ENCODE results near the gene UBXN6.

The UBXN6 gene, protein sequence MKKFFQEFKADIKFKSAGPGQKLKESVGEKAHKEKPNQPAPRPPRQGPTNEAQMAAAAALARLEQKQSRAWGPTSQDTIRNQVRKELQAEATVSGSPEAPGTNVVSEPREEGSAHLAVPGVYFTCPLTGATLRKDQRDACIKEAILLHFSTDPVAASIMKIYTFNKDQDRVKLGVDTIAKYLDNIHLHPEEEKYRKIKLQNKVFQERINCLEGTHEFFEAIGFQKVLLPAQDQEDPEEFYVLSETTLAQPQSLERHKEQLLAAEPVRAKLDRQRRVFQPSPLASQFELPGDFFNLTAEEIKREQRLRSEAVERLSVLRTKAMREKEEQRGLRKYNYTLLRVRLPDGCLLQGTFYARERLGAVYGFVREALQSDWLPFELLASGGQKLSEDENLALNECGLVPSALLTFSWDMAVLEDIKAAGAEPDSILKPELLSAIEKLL

DNA sequence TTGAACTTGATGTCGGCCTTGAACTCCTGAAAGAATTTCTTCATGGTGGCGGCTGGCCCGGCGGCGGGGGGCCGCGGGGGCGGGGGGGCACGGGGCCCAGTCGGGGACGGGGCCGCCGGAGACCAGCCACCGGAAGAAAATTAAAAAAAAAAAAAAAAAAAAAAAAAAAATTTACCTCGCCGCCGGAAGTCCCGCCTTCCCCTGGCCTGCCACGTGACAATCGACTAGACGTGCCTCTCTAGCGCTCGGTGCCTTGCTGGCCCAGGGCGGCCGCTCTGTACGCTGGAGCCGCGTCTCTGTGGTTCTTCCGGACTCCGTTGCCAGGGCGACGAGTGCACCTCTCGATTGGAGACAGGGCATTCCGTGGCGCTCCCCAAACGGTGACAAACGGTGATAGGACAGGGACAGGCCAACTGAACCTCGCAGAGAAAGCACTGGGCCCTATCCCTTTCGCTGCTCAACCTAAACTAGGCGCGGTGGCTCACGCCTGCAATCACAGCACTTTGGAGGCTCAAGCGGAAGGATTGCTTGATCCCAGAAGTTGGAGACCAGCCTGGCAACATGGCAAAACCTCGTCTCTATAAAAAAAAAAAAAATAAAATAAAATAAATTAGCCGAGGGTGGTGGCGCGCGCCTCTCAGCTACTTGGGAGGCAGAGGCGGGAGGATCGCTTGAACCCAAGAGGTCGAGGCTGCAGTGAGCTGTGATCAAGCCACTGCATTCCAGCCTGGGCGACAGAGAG is at the start of gene UBXN6:
Gene UBXN6 (minus strand): TSS at position 141 of the 742 bp plus-strand sequence. CDS start 97 bp downstream, at position 44.
- peak; percentile 91 for DNase-seq (ENCODE audit: low read depth)

- no peak for DNase-seq (ENCODE audit: low read depth)
Observed at GRCh38 chr19:4507150-4507452, 49.5 kb upstream of the UBXN6 start.

- peak; percentile 49 for DNase-seq (ENCODE audit: low read depth)
Observed at GRCh38 chr19:4506449-4507149, 49.0 kb upstream of the UBXN6 start.

DNA sequence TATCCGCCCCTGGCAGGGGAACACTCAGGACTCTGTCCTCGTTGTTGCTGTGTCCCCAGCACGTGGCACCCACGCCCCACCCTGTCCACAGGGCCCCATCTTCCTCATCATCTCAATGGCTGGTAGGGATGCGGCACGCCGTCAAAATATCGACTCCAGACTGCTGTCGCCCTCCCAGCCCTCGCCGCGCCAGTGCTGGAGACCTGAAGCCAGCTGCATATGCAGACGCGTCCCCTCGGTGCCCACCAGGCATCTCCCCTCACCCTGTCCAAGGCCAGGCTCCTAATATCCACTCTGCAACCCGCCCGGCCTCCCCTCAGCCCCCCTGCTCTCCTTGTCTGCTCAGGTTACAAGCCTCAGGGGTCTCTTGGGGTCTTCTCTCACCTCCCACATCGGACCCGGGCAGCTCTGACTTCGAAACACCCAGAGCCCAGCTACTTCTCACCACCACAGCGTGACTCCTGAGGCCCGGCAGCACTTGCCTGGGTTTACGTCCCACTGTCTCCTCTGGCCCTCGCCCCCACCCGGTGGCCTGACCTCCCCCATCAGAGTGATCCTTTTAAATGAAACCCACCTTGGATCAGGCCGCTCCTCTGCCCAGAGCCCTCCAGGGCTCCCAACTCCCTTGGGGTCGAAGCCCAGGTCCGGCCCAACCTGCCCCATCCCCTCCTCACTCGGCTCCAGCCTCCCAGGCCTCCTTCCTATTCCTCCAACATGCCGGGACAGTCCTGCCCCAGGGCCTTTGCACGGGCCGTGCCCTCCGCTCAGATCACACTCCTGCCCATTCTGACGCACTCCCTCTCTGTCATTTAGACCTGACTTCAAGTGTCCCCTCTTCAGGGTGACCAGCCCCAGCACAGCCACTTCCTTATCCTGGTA is 48.2 kb upstream of the UBXN6 start:
- DNase-seq (ENCODE audit: low read depth) = no peak

GRCh38 chr19:4504891-4505569 is 47.4 kb upstream of the UBXN6 start:
- DNase-seq (ENCODE audit: low read depth) = no peak

- no peak for DNase-seq (ENCODE audit: low read depth)
Observed at GRCh38 chr19:4504297-4504701, 46.7 kb upstream of the UBXN6 start.

DNA sequence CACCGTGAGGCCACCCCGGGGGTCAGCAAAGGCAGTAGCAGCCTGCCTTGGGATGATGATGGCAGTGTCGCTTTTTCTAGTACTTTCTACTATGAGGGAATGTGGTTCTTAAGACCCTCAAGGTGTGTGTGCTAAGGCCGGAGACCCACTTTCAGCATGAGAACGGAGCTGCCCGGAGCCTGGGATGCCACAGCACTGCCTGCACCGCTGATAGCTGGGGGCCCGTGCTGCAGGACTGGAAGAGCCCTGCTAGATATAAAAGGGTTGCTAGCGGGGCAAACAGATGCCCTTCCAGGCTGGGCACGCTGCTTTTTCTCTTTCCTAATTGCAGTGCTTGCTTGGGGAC is 46.2 kb upstream of the UBXN6 start:
- no peak for DNase-seq (ENCODE audit: low read depth)

DNA sequence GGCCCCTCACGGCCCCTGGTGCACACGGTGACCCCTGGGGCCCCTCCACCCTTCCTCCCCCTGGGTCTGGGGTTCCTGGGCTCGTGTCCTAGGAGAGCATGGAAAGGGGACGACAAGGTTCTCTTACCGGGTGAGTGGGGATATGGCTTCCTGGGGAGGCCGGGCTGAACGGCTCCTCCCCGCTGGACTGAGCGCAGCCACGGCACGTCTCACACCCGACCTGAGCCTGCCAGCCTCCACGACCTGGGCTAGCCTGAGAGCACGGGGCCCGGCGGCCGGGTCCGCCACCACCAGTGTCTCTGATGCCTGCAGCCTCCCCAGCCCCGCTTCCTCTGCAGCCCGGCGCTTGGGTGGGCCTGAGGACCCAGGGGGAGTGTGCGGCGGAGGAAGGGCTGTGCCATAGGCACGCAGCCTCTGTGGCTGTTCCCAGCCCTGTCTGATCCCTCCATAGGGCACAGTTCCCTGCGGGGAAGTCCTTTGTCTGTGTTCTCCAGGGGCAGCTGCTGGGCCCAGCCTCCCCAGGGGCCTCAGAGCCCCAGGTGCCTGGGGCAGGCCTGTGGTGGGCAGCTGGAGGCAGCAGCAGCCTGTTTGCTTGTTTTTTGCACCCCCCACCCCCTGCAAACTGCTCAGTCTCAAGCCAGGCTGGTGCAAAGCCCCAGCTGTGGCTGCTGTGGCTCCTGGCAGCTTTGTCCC is 45.7 kb upstream of the UBXN6 start:
- no peak for DNase-seq (ENCODE audit: low read depth)

GRCh38 chr19:4502282-4503131 is 44.9 kb upstream of the UBXN6 start:
- DNase-seq (ENCODE audit: low read depth) = no peak

DNA sequence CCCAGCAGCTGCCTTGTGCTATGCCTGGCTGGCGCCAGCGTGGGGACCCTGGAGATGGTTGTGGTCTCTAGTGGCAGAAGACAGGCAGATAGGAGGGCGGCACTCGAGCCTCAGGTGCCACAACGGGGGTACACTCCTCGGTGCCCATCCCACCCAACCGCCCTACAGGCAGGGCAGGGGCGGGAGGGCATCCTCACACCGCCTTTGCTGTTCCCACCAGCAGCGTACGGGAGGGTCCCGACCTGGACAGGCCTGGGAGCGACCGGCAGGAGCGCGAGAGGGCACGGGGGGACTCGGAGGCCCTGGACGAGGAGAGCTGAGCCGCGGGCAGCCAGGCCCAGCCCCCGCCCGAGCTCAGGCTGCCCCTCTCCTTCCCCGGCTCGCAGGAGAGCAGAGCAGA is 44.1 kb upstream of the UBXN6 start:
- no peak for DNase-seq (ENCODE audit: low read depth)

- DNase-seq (ENCODE audit: low read depth) = no peak
Observed at GRCh38 chr19:4500841-4501591, 43.4 kb upstream of the UBXN6 start.

DNA sequence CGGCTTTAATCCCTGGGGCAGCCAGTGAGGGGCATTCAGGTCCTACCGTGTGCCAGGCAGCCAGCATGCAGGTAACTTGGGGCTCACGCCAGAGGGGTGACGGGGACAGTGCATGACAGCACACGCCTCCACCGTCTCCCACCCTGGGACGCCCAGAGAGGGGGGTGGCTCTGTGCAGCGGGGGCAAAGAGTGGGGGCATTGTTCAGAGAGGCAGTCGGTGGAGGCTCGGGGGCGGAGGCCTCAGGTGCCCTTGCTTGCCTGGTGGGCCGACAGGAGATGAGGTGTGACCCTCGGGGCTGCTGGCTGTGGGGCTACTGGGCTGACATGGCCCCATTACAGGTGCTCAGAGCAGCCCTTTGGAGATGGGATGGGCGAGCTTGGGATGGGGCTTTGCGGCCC is 42.3 kb upstream of the UBXN6 start:
- no peak for DNase-seq (ENCODE audit: low read depth)

GRCh38 chr19:4499318-4499717 is 41.7 kb upstream of the UBXN6 start:
- no peak for DNase-seq (ENCODE audit: low read depth)

DNA sequence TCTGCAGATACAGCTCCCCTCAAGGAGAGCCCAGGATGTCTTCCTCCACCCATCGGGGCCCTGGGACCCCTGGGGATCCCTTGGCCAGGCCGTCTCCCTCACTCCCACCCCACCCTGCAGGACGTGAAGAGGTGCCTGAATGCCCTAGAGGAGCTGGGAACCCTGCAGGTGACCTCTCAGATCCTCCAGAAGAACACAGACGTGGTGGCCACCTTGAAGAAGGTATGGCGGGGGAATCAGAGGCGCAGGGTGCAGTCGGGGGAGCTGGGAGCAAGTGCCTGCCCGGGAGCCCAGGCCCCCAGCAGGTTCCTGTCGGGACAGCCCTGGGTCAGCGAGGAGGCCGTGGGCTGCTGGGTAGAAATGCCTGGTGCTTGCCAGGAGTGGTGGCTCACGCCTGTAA is 41.1 kb upstream of the UBXN6 start:
- no peak for DNase-seq (ENCODE audit: low read depth)

DNA sequence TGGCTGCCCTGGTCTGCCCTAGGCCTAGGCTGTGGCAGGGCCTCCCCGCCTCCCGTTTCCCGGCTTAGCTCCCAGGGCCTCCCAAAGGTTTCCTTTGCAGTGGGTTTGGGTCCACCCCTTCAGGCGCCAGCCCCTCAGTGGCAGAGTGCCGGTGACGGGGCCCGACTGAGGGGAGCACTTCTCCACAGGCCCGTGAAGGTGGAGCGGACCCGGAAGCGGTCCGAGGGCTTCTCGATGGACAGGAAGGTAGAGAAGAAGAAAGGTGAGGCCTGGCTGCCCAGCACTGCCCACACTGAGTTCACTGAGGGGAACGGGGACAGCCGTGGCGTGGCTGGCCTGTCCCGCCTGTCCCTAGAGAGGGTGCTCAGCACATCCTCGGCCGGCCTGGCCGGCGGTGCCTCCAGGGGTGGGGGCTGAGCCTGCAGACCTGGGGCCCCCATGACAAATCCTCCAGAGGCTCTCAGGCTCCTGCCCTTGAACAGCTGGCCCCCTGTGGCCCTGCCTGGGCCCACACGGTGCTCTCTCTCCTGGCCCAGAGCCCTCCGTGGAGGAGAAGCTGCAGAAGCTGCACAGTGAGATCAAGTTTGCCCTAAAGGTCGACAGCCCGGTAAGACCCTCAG is 40.3 kb upstream of the UBXN6 start:
- no peak for DNase-seq (ENCODE audit: low read depth)

GRCh38 chr19:4496304-4496703 is 38.7 kb upstream of the UBXN6 start:
- DNase-seq (ENCODE audit: low read depth) = no peak

- no peak for DNase-seq (ENCODE audit: low read depth)
Observed at GRCh38 chr19:4495471-4495870, 37.9 kb upstream of the UBXN6 start.

DNA sequence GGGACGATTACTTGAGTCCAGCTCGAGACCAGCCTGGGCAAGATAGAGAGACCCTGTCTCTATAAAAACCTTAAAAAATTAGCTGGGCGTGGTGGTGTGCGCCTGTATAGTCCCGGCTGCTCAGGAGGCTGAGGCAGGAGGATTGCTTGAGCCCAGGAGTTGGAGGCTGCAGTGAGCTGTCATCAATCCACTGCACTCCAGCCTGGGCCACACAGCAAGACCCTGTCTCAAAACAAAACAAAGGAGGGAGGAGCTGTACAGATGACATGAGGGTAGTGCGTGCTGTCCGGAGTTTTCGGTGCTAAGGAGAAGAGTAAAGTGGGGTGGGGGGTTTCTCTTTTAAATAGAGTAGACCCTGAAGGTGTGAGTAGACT is 37.1 kb upstream of the UBXN6 start:
- no peak for DNase-seq (ENCODE audit: low read depth)

Measured in HS-5 (cell line).